ENCODE measurements around the gene SLC4A2.

- TF ChIP-seq POLR2AphosphoS5 (IDR thresholded peaks at IDR 0.05; ENCODE audit: insufficient read depth in 1 of 2, low read depth in 1 of 2), result no peak
- TF ChIP-seq, protein P1, sequence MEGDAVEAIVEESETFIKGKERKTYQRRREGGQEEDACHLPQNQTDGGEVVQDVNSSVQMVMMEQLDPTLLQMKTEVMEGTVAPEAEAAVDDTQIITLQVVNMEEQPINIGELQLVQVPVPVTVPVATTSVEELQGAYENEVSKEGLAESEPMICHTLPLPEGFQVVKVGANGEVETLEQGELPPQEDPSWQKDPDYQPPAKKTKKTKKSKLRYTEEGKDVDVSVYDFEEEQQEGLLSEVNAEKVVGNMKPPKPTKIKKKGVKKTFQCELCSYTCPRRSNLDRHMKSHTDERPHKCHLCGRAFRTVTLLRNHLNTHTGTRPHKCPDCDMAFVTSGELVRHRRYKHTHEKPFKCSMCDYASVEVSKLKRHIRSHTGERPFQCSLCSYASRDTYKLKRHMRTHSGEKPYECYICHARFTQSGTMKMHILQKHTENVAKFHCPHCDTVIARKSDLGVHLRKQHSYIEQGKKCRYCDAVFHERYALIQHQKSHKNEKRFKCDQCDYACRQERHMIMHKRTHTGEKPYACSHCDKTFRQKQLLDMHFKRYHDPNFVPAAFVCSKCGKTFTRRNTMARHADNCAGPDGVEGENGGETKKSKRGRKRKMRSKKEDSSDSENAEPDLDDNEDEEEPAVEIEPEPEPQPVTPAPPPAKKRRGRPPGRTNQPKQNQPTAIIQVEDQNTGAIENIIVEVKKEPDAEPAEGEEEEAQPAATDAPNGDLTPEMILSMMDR (IDR thresholded peaks at IDR 0.05), result no peak
- TF ChIP-seq POLR2A (IDR thresholded peaks at IDR 0.05), result no peak
Observed at GRCh38 chr7:151068069-151068773, 8.8 kb downstream of the SLC4A2 start.
